Liver (tissue), 3 donors: ENCODE results near the gene CLCN7.

ENCODE experiments used
- FOXA1 ChIP-seq: IDR thresholded peaks from 2 replicates; pipeline ENCODE4 v1.6.1; 2016; ENCODE audit warnings: antibody characterized with exemption
- GABPA ChIP-seq, 2 donors: IDR thresholded peaks in 1 of 2; conservative IDR thresholded peaks in 1 of 2; 2 replicates each; pipeline ENCODE4 v1.6.1; 2016; ENCODE audit warnings: antibody characterized with exemption in 2 of 2, mild to moderate bottlenecking in 1 of 2, moderate library complexity in 1 of 2
- JUND ChIP-seq, 2 donors: IDR thresholded peaks; 2 replicates each; pipeline ENCODE4 v1.6.1; 2016; ENCODE audit warnings: antibody characterized with exemption in 2 of 2
- MAX ChIP-seq: IDR thresholded peaks from 2 replicates; pipeline ENCODE4 v1.6.1; 2016; ENCODE audit warnings: antibody characterized with exemption
- NR2F2 ChIP-seq: IDR thresholded peaks from 2 replicates; pipeline ENCODE4 v1.6.1; 2016; ENCODE audit warnings: antibody characterized with exemption
- RAD21 ChIP-seq, 2 donors: IDR thresholded peaks; 2 replicates each; pipeline ENCODE4 v1.6.1; 2016; ENCODE audit warnings: antibody characterized with exemption in 2 of 2, mild to moderate bottlenecking in 2 of 2
- REST ChIP-seq: IDR thresholded peaks from 2 replicates; pipeline ENCODE4 v1.6.1; 2016; ENCODE audit warnings: antibody characterized with exemption, mild to moderate bottlenecking
- RXRA ChIP-seq, 2 donors: IDR thresholded peaks; 2 replicates each; pipeline ENCODE4 v1.6.1; 2017 to 2018; ENCODE audit warnings: antibody characterized with exemption in 2 of 2, mild to moderate bottlenecking in 1 of 2
- SP1 ChIP-seq: IDR thresholded peaks from 2 replicates; pipeline ENCODE4 v1.6.1; 2018; ENCODE audit warnings: antibody characterized with exemption, mild to moderate bottlenecking
- TAF1 ChIP-seq: conservative IDR thresholded peaks from 2 replicates; pipeline ENCODE4 v1.6.1; 2016; ENCODE audit warnings: antibody characterized with exemption, mild to moderate bottlenecking
- YY1 ChIP-seq: IDR thresholded peaks from 2 replicates; pipeline ENCODE4 v1.6.1; 2016; ENCODE audit warnings: antibody characterized with exemption, mild to moderate bottlenecking
- ZBTB33 ChIP-seq: IDR thresholded peaks from 2 replicates; pipeline ENCODE4 v1.6.1; 2016; ENCODE audit warnings: antibody characterized with exemption
- TF ChIP-seq, protein P1 (sequence below): fragments of 150-350 bp; IDR thresholded peaks from 2 replicates; pipeline ENCODE4 v1.5.1; 2017; ENCODE audit warnings: improper control_type of control experiment, low read depth, low read length; ENCODE audit not compliant: missing input control
- donor health status: healthy.
- donor health status: healthy.

- TF ChIP-seq MAX: no peak
- TF ChIP-seq JUND (IDR thresholded peaks at IDR 0.05): no peak
- TF ChIP-seq, protein P1, sequence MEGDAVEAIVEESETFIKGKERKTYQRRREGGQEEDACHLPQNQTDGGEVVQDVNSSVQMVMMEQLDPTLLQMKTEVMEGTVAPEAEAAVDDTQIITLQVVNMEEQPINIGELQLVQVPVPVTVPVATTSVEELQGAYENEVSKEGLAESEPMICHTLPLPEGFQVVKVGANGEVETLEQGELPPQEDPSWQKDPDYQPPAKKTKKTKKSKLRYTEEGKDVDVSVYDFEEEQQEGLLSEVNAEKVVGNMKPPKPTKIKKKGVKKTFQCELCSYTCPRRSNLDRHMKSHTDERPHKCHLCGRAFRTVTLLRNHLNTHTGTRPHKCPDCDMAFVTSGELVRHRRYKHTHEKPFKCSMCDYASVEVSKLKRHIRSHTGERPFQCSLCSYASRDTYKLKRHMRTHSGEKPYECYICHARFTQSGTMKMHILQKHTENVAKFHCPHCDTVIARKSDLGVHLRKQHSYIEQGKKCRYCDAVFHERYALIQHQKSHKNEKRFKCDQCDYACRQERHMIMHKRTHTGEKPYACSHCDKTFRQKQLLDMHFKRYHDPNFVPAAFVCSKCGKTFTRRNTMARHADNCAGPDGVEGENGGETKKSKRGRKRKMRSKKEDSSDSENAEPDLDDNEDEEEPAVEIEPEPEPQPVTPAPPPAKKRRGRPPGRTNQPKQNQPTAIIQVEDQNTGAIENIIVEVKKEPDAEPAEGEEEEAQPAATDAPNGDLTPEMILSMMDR: no peak
- TF ChIP-seq TAF1: no peak
- TF ChIP-seq SP1: no peak
- TF ChIP-seq REST: no peak
- no peak for TF ChIP-seq YY1
- TF ChIP-seq FOXA1: no peak
- TF ChIP-seq RAD21 (IDR thresholded peaks at IDR 0.05): no peak
- TF ChIP-seq RXRA (IDR thresholded peaks at IDR 0.05): no peak
- no peak for TF ChIP-seq GABPA (IDR thresholded peaks at IDR 0.05 in 1 of 2, conservative IDR thresholded peaks at IDR 0.05 in 1 of 2)
- no peak for TF ChIP-seq NR2F2
- TF ChIP-seq ZBTB33: no peak
Measured at GRCh38 chr16:1414532-1415260, 60.1 kb downstream of the CLCN7 start, which contains the start of gene UNKL.
